Lower leg skin (tissue), 3 donors: ENCODE data around the gene WBP1L.

Experiments
- POLR2A ChIP-seq, 2 donors: fragments of 450-650 bp; IDR thresholded peaks; one replicate each; pipeline ENCODE4 v1.6.1; 2016 to 2017; ENCODE audit warnings: antibody characterized with exemption in 2 of 2, mild to moderate bottlenecking in 1 of 2, moderate library complexity in 1 of 2
- TF ChIP-seq, protein P1 (sequence below), 3 donors: fragments of 450-650 bp; IDR thresholded peaks; one replicate each; pipeline ENCODE4 v1.5.1; 2016; ENCODE audit warnings: antibody characterized with exemption in 3 of 3, mild to moderate bottlenecking in 3 of 3, moderate library complexity in 2 of 3

DNA sequence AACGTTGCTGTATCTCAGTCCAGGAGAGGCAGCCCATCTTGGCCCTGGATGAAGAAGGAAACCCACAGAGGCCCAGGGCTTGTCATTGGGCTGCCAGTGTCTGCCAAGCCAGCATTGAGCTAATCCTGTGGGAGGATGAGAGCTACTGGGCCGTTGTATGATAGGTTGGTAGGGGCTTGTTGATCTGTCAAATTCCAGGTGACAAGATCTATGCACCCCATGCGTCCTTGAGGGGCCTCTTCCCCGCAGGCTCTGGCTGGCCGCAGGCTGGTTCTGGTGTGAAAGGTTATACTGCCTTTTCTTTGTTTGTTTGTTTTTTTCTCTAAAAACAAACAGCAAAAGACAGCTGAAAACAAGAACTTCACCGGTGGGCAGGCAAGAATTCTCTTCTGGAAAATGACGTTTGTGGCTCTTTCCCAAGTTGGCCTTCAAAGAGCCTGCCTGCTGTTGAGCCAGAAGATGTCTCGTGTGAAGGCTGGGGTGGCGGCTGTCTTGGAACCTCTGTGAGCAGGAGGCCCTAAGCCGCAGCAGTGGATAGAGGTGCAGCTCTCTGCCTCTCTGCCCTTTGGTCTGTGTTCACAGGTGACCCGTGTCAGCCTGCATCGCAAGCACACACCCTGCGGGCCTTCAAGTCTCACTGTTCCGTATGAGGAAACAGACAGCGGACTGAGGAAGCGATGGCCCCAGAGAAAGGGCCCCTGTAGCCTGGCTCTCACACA, 70.1 kb downstream of the WBP1L start:
- TF ChIP-seq POLR2A (IDR thresholded peaks at IDR 0.05), result no peak
- TF ChIP-seq, protein P1, sequence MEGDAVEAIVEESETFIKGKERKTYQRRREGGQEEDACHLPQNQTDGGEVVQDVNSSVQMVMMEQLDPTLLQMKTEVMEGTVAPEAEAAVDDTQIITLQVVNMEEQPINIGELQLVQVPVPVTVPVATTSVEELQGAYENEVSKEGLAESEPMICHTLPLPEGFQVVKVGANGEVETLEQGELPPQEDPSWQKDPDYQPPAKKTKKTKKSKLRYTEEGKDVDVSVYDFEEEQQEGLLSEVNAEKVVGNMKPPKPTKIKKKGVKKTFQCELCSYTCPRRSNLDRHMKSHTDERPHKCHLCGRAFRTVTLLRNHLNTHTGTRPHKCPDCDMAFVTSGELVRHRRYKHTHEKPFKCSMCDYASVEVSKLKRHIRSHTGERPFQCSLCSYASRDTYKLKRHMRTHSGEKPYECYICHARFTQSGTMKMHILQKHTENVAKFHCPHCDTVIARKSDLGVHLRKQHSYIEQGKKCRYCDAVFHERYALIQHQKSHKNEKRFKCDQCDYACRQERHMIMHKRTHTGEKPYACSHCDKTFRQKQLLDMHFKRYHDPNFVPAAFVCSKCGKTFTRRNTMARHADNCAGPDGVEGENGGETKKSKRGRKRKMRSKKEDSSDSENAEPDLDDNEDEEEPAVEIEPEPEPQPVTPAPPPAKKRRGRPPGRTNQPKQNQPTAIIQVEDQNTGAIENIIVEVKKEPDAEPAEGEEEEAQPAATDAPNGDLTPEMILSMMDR (IDR thresholded peaks at IDR 0.05), result no peak
